Ishikawa (cell line): ENCODE measurements around the gene ITSN2.

Experiments
- EP300 ChIP-seq: IDR thresholded peaks from 2 replicates; pipeline ENCODE4 v1.6.1; 2012; ENCODE audit warnings: borderline replicate concordance
- TEAD4 ChIP-seq: IDR thresholded peaks from 2 replicates; pipeline ENCODE4 v1.6.1; 2012
- YY1 ChIP-seq: IDR thresholded peaks from 2 replicates; pipeline ENCODE4 v1.6.1; 2012; ENCODE audit warnings: low read depth

DNA sequence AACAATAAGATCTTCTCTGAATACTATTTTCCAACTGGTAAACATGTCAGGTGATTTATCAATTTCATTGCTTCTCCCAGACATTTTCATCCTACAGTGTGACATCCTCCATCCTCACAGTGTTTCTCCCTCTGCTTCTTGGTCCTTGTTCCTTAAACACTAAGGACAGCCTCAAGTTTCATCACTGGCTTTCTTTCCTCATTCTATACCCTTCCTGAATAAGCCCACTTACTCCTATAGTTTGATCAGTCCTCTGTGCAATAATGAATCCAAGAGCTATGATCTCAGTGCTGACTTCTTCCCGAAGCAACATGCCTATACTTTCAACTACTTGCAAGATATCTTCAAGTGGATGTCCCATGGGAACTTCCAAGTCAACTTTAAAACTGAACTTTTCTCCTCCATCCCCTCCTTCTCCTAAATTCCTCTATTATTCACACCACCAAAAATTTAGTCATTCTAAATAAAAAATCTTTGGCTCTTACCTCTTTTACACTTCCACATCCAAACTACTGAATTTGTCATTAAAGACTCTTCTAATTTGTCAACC is 97.8 kb downstream of the ITSN2 start:
- TF ChIP-seq TEAD4 (no peak), EP300 (no peak), YY1 (no peak)
